ENCODE measurements around the gene TAS2R13.

TAS2R13 gene

DNA sequence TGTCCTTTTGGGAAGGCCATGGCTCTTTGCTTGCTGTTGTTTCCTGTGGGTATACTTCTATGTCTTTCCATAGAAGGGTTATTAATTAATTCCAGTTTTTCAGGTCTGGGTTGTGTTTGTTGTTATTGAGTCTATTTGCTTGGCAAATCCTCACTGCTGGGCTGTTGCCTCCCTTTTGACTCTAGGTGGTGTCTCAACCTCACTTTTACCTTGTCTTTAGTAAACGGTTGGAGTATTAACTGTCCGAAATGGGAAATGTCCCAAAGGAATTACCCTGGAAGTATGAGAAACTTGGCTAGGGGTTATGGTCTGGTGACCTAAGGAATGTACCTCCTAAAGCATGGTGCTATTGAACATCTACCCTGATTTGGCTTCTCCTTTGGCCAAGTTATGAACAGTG is 42.0 kb downstream of the TAS2R13 start:
- peak; percentile 55 for DNase-seq

GRCh38 chr12:10863512-10864218 is 45.7 kb downstream of the TAS2R13 start:
- DNase-seq: no peak

DNA sequence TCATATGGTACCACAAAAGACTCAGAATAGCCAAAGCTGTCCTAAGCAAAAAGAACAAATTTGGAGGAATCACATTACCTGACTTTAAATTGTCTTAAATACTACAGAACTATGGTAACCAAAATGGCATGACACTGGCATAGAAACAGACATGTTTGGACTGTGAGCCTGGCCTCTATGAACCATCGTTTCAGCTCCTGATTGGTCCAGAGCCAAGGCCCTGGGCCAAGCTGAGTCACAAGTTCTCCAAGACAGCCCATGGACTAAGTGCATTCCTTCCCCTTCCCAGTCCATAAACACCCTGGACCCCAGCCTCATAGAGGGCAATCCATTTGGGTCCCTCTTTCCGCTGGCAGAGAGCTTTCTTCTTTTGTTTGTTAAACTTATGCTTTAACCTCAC is 48.0 kb downstream of the TAS2R13 start:
- no peak for DNase-seq

Data from DMS53 (cell line).